ENCODE measurements around the gene MTUS2.
A peak's percentile ranks its signal among the peaks of the same experiment; 100 is the strongest.

DNA sequence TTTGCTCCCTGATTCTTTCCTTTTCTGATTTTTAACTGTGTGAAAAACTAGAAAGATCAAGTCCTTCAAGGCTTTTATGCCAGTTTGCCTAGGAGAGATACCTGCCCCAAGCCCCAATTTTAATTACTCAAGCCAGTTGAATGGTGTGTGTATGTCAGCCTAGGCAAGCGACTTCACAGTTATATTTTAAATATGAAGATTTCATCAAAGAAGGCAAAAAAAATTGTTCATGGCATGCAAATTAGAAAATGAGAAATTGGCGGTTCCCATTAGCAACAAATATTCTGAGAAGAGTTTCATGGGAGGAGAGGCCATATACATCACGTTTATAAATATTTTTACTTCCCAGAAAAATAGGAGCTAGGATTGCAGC lies 607.8 kb downstream of the MTUS2 start:
- TF ChIP-seq CTCF (IDR thresholded peaks at IDR 0.05) (no peak), EZH2 (IDR thresholded peaks at IDR 0.05) (peak; percentile 49), EZH2phosphoT487 (IDR thresholded peaks at IDR 0.05) (no peak)

All from neural progenitor cell (in vitro differentiated cells).